SH-SY5Y (cell line): Measurements from ENCODE around the gene GGA2.

ENCODE experiments used
- GATA2 ChIP-seq: IDR thresholded peaks from 2 replicates; pipeline ENCODE4 v1.6.1; 2011; ENCODE audit warnings: mild to moderate bottlenecking, low read depth, low read length
- GATA3 ChIP-seq: IDR thresholded peaks from 2 replicates; pipeline ENCODE4 v1.6.1; 2011; ENCODE audit warnings: low read depth, mild to moderate bottlenecking, low read length, moderate library complexity

- no peak for TF ChIP-seq GATA2
- TF ChIP-seq GATA3 = no peak
Observed at GRCh38 chr16:23434380-23434779, 75.9 kb downstream of the GGA2 start.
